GM19372 (cell line): ENCODE data around the gene LHFPL2.
"Not testable (repeated sequence)": the region's sequence is repeated elsewhere in the genome, so short reads cannot be mapped to it uniquely, and the experiment has no call there.

Experiments
- ATAC-seq: cut with Tn5 transposase; IDR thresholded peaks from one replicate; pipeline ENCODE4 v1.9.1; 2021; ENCODE audit warnings: mild to moderate bottlenecking, low read depth, moderate library complexity; ENCODE audit not compliant: unreplicated experiment

LHFPL2 gene

DNA sequence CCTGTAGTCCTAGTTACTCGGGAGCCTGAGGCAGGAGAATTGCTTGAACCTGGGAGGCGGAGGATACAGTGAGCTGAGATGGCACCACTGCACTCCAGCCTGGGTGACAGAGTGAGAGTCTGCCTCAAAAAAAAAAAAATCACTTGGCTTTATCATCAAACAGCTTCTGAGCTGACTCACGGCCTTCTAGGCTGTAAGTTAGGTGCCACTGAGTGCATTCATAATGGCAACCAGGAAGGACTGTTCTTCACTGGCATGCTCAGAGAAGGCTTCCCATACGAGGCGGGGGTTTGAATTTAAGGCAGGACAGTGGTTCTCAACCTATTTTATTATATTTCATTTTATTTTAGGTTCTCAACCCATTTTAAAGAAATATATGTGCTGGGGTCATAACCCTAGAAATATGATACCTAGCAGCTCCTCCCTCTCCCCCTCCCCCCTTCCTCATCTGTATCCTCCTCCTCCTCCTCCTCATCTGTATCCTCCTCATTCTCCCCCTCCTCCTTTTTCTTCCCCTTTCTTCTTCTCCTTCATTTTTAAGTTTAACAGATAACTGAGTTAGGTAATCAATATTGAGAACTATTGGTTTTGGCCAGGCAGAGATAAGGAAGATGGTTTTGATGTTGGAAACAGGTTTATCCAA lies 19.0 kb upstream of the LHFPL2 start:
- no peak for ATAC-seq

DNA sequence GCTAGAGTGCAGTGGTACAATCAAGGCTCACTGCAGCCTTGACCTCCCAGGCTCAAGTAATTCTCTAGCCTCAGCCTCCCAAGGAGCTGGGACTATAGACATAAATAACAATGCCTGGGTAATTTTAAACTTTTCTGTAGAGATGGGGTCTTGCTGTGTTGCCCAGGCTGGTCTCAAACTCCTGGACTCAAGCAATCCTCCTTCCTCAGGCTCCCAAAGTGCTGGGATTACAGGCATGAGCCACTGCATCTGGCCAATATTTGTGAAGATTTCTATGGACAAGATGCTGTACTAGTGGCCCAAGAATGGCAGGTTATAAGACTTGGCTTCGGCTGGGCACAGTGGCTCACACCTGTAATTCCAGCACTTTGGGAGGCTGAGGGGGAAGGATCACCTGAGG lies 18.4 kb upstream of the LHFPL2 start:
- not testable (repeated sequence) for ATAC-seq

DNA sequence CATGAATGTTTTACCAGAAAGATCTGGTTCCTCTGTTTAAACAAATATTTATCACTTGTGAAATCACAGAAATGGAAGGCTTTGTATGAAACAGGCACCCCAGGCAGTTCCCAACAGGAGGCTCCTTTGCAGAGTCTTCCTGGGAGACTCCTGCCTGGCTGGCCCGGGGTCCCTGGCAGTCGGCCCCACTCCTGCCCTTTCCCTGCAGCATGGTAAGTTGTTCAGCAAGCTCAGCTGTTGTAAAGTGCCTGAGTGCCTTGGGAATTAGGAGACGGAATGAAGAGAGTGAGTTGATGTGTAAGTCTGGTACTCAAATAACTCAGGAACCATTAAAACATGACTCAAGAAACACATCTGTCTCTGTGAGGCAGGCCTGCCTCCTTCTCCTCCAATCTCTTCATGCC lies 17.5 kb upstream of the LHFPL2 start:
- no peak for ATAC-seq

GRCh38 chr5:78665534-78665933 lies 17.0 kb upstream of the LHFPL2 start:
- ATAC-seq: no peak

DNA sequence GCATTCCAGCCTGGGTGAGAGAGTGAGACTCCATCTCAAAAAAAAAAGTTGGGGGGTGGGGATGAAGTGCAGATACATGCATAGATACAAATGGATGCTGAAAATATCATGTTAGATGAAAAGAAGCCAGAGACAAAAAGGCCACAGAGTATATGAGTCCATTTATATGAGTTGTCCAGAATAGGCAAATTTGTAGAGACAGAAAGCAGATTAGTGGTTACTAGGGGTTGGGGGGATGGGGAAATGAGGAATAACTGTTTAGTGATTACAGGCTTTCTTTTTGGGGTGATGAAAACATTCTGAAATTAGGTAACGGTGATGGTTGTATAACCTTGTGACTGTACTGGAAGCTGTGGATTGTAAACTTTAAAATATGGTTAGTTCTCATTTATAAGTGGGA lies 13.8 kb upstream of the LHFPL2 start:
- ATAC-seq: no peak

DNA sequence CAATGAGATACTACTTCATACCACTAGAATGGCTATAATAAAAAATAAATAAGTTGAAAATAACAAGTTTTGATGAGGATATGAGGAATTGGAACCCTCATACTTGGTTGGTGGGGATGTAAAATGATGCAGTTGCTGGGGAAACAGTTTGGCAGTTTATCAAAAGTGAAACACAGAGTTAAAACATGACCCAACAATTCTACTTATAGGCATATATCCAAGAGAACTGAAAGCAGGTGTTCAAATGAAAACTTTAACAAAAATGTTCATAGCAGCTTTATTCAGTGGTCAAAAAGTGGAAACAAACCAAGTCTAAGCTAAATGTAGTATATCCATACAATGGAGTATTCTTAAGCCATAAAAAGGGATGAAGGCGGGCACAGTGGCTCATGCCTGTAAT lies 13.1 kb upstream of the LHFPL2 start:
- peak; percentile 63 for ATAC-seq

- ATAC-seq: no peak
Measured at GRCh38 chr5:78661044-78661443, 12.5 kb upstream of the LHFPL2 start.

DNA sequence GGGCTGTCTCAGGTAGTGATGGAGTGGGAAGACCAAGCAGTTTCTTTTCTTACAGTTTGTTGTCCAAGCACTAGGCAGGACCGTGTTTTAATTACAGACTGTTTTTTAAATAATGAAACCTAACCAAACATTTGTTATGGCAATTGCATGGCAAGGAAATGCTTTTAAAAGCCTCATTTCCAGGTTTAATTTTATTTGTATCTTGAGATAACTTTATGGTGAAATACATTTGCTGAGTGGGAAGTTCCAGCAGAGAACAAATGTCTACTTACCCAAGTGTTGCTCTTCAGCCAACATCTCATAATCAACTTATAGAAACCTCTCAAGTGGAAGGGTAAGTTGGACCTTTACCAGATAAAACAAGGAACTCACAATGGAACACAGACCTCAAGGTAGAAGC lies 11.8 kb upstream of the LHFPL2 start:
- ATAC-seq: no peak

- ATAC-seq: no peak
Measured at GRCh38 chr5:78659714-78660113, 11.1 kb upstream of the LHFPL2 start.

DNA sequence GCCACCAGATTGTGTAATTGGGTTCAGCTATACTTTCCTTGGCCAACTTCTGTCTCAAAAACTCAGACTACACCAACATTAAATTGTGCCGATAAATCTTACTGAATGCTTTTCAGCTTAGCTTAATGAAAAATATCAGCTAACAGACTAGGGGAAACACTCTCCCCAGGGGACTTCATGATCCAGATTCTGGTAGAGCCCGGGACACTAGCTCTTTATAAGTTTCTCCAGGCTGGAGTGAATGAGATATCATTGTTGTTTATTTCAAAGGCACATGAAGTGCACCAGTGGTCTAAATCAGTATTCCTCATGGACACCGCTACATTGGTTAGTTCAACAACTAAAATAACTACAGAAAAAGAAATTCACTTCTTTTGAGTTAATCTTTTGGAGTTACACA lies 10.5 kb upstream of the LHFPL2 start:
- no peak for ATAC-seq

DNA sequence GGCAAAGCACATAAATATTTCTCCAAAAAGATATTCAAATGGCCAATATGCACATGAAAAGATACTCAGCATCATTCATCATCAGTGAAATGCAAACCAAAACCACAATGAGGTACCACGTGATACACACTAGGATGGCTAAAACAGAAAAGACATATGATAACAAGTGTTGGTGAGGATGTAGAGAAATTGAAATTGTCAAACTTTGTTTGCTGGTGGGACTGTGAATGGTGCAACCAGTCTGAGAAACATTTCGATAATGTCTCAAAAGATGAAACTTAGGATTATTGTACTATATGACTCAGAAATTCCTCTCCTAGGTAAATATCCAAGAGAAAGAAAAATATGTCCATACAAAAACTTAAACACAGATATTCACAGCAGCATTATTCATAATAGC lies 8.6 kb upstream of the LHFPL2 start:
- ATAC-seq: no peak

DNA sequence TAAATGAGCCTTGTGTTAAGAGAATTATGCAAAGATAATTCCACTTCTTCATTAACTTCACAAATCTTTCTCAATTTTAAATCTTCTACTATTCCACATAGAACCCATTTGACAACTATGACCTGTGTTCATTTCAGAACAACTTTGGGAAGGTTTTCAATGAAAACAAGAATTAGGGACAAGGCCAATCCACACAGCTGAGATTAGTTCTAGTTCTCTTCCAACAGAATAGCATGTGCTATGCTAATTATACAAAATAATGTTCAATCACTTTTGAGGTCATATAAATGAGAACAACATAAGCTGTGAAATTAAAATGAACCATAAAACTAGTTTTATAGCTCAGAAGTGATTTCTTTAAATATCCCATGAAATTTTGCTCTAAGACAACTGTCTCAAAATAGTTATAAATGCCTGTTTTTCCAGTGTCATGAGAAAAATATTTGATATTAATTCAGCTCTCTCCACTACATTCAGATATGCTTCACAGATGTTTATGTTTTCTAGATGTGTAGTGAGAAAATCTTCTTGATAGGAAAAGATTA lies 7.2 kb upstream of the LHFPL2 start:
- no peak for ATAC-seq

DNA sequence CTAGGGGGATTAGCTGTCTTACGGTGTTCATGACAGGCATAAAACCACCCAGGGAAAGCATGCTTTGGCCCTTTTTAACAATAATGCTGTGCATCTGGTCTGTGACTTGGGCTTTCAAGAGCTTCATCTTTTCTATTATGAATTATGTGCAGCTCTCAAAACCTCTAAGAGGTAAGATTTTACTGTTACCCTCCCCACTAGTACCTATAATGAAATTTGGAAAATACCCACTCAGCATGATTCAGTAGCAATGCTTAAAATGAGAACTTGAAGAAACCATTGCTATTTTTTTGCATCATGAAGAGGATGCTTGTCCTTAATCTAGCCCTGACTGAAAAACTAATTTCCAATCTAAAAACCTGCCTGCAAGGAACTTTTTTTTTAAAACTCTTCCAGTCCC lies 5.8 kb upstream of the LHFPL2 start:
- ATAC-seq: no peak

DNA sequence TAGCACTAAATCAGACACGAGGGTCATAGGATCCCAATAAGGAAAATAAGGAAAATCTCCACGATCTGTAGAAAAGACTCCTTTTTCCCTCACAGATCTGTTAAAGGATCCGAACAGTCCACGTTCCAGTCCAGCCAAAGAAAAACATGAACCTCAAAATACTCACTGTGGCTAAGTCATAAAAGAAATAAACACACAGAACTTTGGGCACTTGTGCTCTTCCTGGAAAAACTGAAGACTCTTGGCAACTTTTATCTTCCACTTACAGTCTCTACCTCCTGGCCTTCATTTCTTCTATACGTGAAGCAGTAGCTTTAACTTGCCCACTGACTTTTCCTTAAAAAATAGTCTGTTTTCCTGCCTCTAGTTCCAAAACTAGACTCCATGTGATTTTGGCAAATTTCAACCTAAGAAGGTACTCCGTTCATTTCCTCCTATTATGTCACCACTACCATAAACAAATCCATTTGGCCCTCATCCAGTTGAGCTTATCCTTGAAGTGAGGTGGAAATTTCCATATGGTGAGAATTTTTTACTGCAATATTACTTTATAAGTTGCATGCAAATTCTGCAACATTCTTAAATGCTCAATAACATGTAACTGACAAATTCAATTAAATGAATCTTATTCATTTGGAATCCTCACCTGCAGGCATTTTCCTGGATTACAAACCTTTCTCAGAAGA lies 5.3 kb upstream of the LHFPL2 start:
- no peak for ATAC-seq

- ATAC-seq: no peak
Measured at GRCh38 chr5:78653031-78653430, 4.5 kb upstream of the LHFPL2 start.

- ATAC-seq: no peak
Measured at GRCh38 chr5:78651468-78651867, 2.9 kb upstream of the LHFPL2 start.

DNA sequence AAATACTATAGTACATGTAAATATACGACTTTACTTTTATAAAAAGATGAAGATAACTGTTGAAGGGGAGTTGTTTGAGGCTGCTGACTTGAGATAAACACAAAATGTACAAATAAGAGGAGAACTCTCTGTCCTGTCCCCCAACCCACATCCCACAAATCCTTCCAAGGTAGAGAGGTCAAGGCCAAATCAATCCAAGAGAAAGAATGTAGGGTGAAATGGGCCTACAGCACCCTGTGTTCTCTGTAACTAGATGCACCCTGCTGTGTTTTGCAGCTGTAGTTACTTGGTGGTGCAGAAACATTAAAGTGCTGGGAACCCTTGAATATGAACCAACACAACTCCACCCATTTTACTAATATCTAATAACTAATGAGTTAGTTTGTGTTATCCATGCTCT lies 2.0 kb upstream of the LHFPL2 start:
- ATAC-seq: no peak

GRCh38 chr5:78649861-78650496 lies 1.4 kb upstream of the LHFPL2 start:
- no peak for ATAC-seq

- no peak for ATAC-seq
Measured at GRCh38 chr5:78649211-78649695, 681 bp upstream of the LHFPL2 start.

DNA sequence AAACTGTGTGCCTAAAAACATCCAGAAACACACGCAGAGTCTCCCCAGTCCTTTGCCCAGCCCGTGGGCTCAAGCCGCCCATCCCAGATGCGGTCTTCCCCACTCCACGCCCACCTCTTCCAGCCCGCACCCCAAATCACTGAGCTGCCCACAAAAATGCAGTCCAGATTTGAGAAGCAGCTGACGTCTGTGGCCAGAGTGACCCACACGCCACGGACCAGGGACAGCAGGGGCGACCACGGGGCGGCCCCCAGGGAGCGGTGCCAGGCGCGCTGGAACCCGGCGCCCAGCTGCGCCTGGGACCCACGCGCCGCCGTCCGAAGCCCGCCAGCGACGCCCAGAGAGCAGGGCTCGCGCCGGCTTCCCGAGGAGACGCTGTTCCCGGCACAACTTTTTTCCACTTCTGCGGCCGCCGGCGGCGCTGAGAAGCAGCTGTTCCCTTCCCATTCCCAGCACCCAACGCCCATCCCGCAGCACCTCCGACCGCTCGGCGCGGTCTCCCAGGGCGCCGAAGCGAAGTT lies 674 bp downstream of the LHFPL2 start:
- ATAC-seq: peak; percentile 17

DNA sequence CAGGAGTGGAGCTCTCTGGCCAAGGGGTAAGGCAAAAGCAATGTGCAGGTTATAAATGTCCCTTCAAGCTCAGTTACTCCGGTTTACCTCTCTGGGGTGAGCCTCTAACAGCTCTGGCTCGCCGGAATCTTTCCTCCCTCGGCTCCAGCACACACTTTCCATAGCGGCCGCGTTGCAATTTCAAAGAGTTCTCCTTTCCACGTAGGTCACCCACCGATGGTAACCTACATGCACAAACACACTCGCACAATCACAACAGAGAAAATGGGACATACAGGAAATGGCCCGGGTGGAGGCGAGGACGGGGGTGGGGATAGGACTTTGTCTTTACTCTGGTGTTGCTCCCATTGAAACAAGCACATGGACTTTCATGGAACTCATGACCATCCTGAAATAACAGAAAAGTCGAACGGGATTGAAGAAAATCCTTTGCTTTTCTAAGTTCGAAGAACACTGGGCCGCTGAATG lies 1.2 kb downstream of the LHFPL2 start:
- ATAC-seq: no peak
